Measurements from ENCODE around the gene RAB39B.

RAB39B gene

DNA sequence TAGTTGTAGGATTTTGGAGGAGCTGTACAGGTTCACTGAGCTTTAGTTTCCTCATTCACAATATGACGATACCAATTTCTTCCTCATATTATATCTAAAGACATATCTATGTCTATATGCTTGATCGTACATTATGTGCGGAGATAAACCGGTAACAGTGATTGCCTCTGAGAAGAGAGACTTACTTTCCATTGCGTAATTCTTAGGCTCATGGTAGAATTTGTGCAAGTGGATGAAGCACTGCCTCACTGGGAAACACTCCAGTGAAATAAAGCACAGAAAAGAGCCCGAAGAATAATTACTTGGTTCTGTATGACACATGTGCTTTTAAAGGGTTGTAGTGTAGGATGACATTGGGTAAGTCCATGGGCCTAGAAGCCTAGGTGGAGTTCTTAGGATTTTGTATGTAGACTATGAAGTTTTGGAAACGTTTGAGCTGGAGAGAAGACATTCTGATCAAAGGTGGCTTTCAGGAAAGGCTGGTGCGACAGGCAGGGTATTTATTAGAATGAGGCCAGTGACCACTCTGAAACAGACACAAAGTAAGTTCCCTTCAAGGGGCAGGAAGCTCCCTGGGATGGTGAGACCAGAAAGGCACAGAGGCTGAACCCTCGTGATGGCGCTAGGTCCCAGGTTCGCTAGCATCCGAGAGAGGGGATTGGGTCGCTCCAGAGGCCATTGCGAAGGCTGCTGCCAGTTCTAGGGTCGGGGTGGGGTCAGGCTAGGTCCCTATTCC is 48.7 kb downstream of the RAB39B start:
- no peak for DNase-seq (ENCODE audit: low read depth in 2 of 2)

- no peak for DNase-seq (ENCODE audit: low read depth in 2 of 2)
These were observed 50.6 kb downstream of the RAB39B start for GRCh38 chrX:155213731-155214130.

DNA sequence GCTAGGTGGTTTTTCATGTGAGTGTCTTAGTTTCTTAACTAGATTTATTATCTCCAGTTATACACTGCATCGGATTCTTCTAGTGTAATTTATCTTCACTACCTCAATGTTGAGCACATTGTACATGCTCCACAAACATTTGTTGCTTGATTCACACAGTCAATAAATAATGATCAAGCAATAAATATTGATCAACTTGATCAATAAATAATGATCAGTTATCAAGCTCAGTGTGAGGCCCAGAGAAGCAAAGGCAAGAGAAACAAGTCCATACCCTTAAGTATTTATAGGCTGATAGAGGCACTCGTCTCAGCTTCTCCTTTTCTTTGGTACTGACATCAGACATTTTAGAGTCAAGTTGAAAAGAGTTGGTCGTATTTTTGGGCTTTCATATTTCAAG is 53.1 kb downstream of the RAB39B start:
- no peak for DNase-seq (ENCODE audit: low read depth in 2 of 2)

Measured in fibroblast of skin of left biceps (primary cell).